Chondrocyte (in vitro differentiated cells): Measurements from ENCODE around the gene SMAD4. TPM values are rescaled to one million over a fixed set of nuclear protein-coding genes. Genes with fewer than 3 reads are reported as not detected.

ENCODE experiments used
- DNase-seq: peaks from one replicate; pipeline ENCODE4 v3.0.0; 2021; ENCODE audit warnings: mixed read lengths, low spot score
- H3K27ac Mint-ChIP-seq: one replicate; pipeline ENCODE4 v1.8.0; 2021; ENCODE audit warnings: mild to moderate bottlenecking, moderate library complexity, mixed read lengths; ENCODE audit not compliant: unreplicated experiment
- H3K27me3 Mint-ChIP-seq: 2 replicates; pipeline ENCODE4 v1.8.0; 2021; ENCODE audit warnings: low read depth, mixed read lengths
- H3K36me3 Mint-ChIP-seq: 2 replicates; pipeline ENCODE4 v1.8.0; 2021; ENCODE audit warnings: low read depth, mixed read lengths
- H3K4me1 Mint-ChIP-seq: 2 replicates; pipeline ENCODE4 v1.8.0; 2021; ENCODE audit warnings: low read depth, mild to moderate bottlenecking, mixed read lengths
- H3K4me3 Mint-ChIP-seq: one replicate; pipeline ENCODE4 v1.8.0; 2021; ENCODE audit warnings: mild to moderate bottlenecking, moderate library complexity, mixed read lengths; ENCODE audit not compliant: unreplicated experiment
- H3K9me3 Mint-ChIP-seq: 2 replicates; pipeline ENCODE4 v1.8.0; 2021; ENCODE audit warnings: low read depth, mixed read lengths
- CTCF ChIP-seq: fragments of 200-600 bp; sonication (generic); IDR thresholded peaks from 2 replicates; pipeline ENCODE4 v1.5.0; 2021; ENCODE audit warnings: antibody characterized with exemption, mild to moderate bottlenecking, moderate library complexity
- total RNA-seq: library from RNA; stranded (reverse); gene quantifications from 3 replicates; pipeline ENCODE4 v1.2.1, GENCODE V29; 2021

The SMAD4 gene
- total RNA-seq, 1 donor from 2014 or later: 106 TPM

GRCh38 chr18:51006061-51006818, 23.8 kb upstream of the SMAD4 start:
- Mint-ChIP-seq H3K9me3 (peaks cover 8% of the 10 kb centered on the region), H3K4me1 (no peaks in the 10 kb centered on the region), H3K4me3 (no peak overlapping the region), H3K36me3 (peaks cover 5% of the 10 kb centered on the region), H3K27me3 (no peaks in the 10 kb centered on the region), H3K27ac (no peak overlapping the region)
- no peak for TF ChIP-seq CTCF
- DNase-seq: no peak

GRCh38 chr18:51006948-51007789, 22.8 kb upstream of the SMAD4 start:
- H3K9me3 Mint-ChIP-seq: peaks cover 2% of the 10 kb centered on the region
- H3K36me3 Mint-ChIP-seq: no peaks in the 10 kb centered on the region
- no peak overlapping the region for H3K4me3 Mint-ChIP-seq
- TF ChIP-seq CTCF: no peak
- no peak for DNase-seq
- peaks cover 4% of the 10 kb centered on the region for H3K4me1 Mint-ChIP-seq
- no peaks in the 10 kb centered on the region for H3K27me3 Mint-ChIP-seq
- H3K27ac Mint-ChIP-seq: no peak overlapping the region

- no peak overlapping the region for H3K4me3 Mint-ChIP-seq
- TF ChIP-seq CTCF: no peak
- no peaks in the 10 kb centered on the region for H3K36me3 Mint-ChIP-seq
- H3K4me1 Mint-ChIP-seq: peaks cover 4% of the 10 kb centered on the region
- H3K9me3 Mint-ChIP-seq: no peaks in the 10 kb centered on the region
- H3K27me3 Mint-ChIP-seq: no peaks in the 10 kb centered on the region
- DNase-seq: no peak
- no peak overlapping the region for H3K27ac Mint-ChIP-seq
Observed at GRCh38 chr18:51007790-51008139, 22.2 kb upstream of the SMAD4 start.

GRCh38 chr18:51009072-51009471, 20.9 kb upstream of the SMAD4 start:
- DNase-seq: no peak
- no peaks in the 10 kb centered on the region for H3K27me3 Mint-ChIP-seq
- H3K4me1 Mint-ChIP-seq: peaks cover 4% of the 10 kb centered on the region
- no peak overlapping the region for H3K27ac Mint-ChIP-seq
- no peak overlapping the region for H3K4me3 Mint-ChIP-seq
- H3K9me3 Mint-ChIP-seq: no peaks in the 10 kb centered on the region
- H3K36me3 Mint-ChIP-seq: no peaks in the 10 kb centered on the region
- no peak for TF ChIP-seq CTCF

GRCh38 chr18:51010218-51010617, 19.8 kb upstream of the SMAD4 start:
- Mint-ChIP-seq H3K27ac (no peak overlapping the region), H3K36me3 (no peaks in the 10 kb centered on the region), H3K27me3 (no peaks in the 10 kb centered on the region)

More at GRCh38 chr18:51010218-51010617, 19.8 kb upstream of the SMAD4 start:
- Mint-ChIP-seq H3K4me3 (no peak overlapping the region), H3K9me3 (no peaks in the 10 kb centered on the region), H3K4me1 (peaks cover 4% of the 10 kb centered on the region)
- no peak for DNase-seq
- no peak for TF ChIP-seq CTCF
